BJ (cell line): ENCODE data around the gene NFATC3. TPM values are rescaled to one million over a fixed set of nuclear protein-coding genes. Genes with fewer than 3 reads are reported as not detected.

Source experiments
- CTCF ChIA-PET: fragments of 350-600 bp; formaldehyde crosslinking; extraction: SDS; loops from one replicate; lab custom pipeline; 2021; ENCODE audit warnings: antibody characterized with exemption, inconsistent platforms; lab: Yijun Ruan, JAX
- POLR2A ChIA-PET: fragments of 300-600 bp; sonication (Branson Sonifier 250); formaldehyde crosslinking; extraction: SDS; loops from one replicate; lab custom pipeline; 2021; ENCODE audit warnings: antibody characterized with exemption; lab: Charles Lee
- DNase-seq: peaks from one replicate; pipeline ENCODE4 v3.0.0-alpha.2; 2011; ENCODE audit warnings: low read depth
- H3K27me3 ChIP-seq: 2 replicates; pipeline ENCODE4 v1.6.0; 2011; ENCODE audit warnings: low read length; ENCODE audit not compliant: control insufficient read depth, insufficient read depth
- H3K36me3 ChIP-seq: 2 replicates; pipeline ENCODE4 v1.5.1; 2011; ENCODE audit warnings: low read length; ENCODE audit not compliant: control insufficient read depth, insufficient read depth
- H3K4me3 ChIP-seq: 2 replicates; pipeline ENCODE4 v1.5.1; 2011; ENCODE audit warnings: low read depth, mild to moderate bottlenecking, control low read depth, low read length
- CTCF ChIP-seq: IDR thresholded peaks from 2 replicates; pipeline ENCODE4 v1.5.1; 2011; ENCODE audit warnings: low read depth, mild to moderate bottlenecking, control low read depth, inconsistent platforms, low read length, moderate library complexity; ENCODE audit not compliant: insufficient read depth
- polyA plus RNA-seq: library from polyadenylated mRNA; depleted of rRNA; stranded (reverse); fragments of >200 nt; gene quantifications from 2 replicates; pipeline ENCODE4 v1.2.3, GENCODE V29; 2011

Gene NFATC3
- polyA plus RNA-seq, 1 experiment = 10.5 TPM

- H3K4me3 ChIP-seq = no peak overlapping the region
- peaks cover 8% of the 10 kb centered on the region for H3K36me3 ChIP-seq
- ChIA-PET POLR2A (no interaction called here), CTCF (interaction anchor here (1.0 to 1.1 kb wide), 2 partner anchors 12 to 13 kb away, joined by 3 to 4 read pairs; no protein-coding TSS in a partner anchor)
- H3K27me3 ChIP-seq = no peaks in the 10 kb centered on the region
- DNase-seq = no peak
- TF ChIP-seq CTCF = no peak
Measured at GRCh38 chr16:68270353-68270752, 185.2 kb downstream of the NFATC3 start.

GRCh38 chr16:68272507-68273209, 187.5 kb downstream of the NFATC3 start:
- ChIA-PET CTCF (interaction anchor here (0.8 to 2.2 kb wide), 3 partner anchors 11 to 57 kb away, joined by 3 to 9 read pairs (median 4); no protein-coding TSS in a partner anchor), POLR2A (no interaction called here)
- DNase-seq = no peak
- no peak for TF ChIP-seq CTCF
- H3K36me3 ChIP-seq = peaks cover 8% of the 10 kb centered on the region
- H3K4me3 ChIP-seq = no peak overlapping the region
- H3K27me3 ChIP-seq = no peaks in the 10 kb centered on the region

GRCh38 chr16:68273459-68273858, 188.3 kb downstream of the NFATC3 start:
- no peak overlapping the region for H3K4me3 ChIP-seq
- H3K36me3 ChIP-seq = peaks cover 8% of the 10 kb centered on the region
- POLR2A ChIA-PET = no interaction called here
- DNase-seq = no peak
- TF ChIP-seq CTCF = no peak
- no peaks in the 10 kb centered on the region for H3K27me3 ChIP-seq
- CTCF ChIA-PET = interaction anchor here (1.7 to 2.2 kb wide), 2 partner anchors 10 to 12 kb away, joined by 5 to 9 read pairs; partner anchors contain the start of gene SLC7A6

- Histone ChIP-seq H3K4me3 (no peak overlapping the region), H3K36me3 (peaks cover 8% of the 10 kb centered on the region), H3K27me3 (no peaks in the 10 kb centered on the region)
- TF ChIP-seq CTCF = no peak
- CTCF ChIA-PET = interaction anchor here (1.2 to 2.2 kb wide), 4 partner anchors 10 to 13 kb away, joined by 5 to 9 read pairs (median 6); partner anchors contain the start of gene SLC7A6
- DNase-seq = no peak
- POLR2A ChIA-PET = no interaction called here
Measured at GRCh38 chr16:68273896-68274295, 188.7 kb downstream of the NFATC3 start.

- no peak overlapping the region for H3K4me3 ChIP-seq
- H3K27me3 ChIP-seq = no peaks in the 10 kb centered on the region
- no peak for DNase-seq
- no peak for TF ChIP-seq CTCF
- peaks cover 8% of the 10 kb centered on the region for H3K36me3 ChIP-seq
- POLR2A ChIA-PET = no interaction called here
- CTCF ChIA-PET = interaction anchor here (1.2 to 1.7 kb wide), 3 partner anchors 11 to 13 kb away, joined by 5 to 8 read pairs (median 5); partner anchors contain the start of gene SLC7A6
Measured at GRCh38 chr16:68274441-68274840, 189.3 kb downstream of the NFATC3 start.
